WTC11 (cell line): ENCODE measurements around the gene PSME2. TPM values are rescaled to one million over a fixed set of nuclear protein-coding genes. Genes with fewer than 3 reads are reported as not detected.

Experiments
- ATAC-seq: fragments of 200-7000 bp; cut with Tn5 transposase; 2 replicates; pipeline ENCODE4 v1.10.0; 2021; ENCODE audit warnings: mild to moderate bottlenecking, moderate library complexity
- CTCF ChIA-PET: fragments of 300-600 bp; sonication (Branson Sonifier 250); formaldehyde crosslinking; loops from one replicate; lab custom pipeline; 2021; ENCODE audit warnings: antibody characterized with exemption; lab: Charles Lee
- POLR2A ChIA-PET: fragments of 350-600 bp; sonication (Branson Sonifier 250); formaldehyde crosslinking; loops from one replicate; lab custom pipeline; 2021; ENCODE audit warnings: antibody characterized with exemption; lab: Charles Lee
- DNase-seq: peaks from one replicate; pipeline ENCODE4 v3.0.0; 2021; ENCODE audit warnings: low spot score
- H3K27ac Mint-ChIP-seq: 2 replicates; pipeline ENCODE4 v1.8.0; 2021; ENCODE audit warnings: mixed read lengths
- H3K27me3 Mint-ChIP-seq: 2 replicates; pipeline ENCODE4 v1.8.0; 2021; ENCODE audit warnings: low read depth, mild to moderate bottlenecking, moderate library complexity, mixed read lengths
- H3K36me3 Mint-ChIP-seq: 2 replicates; pipeline ENCODE4 v1.8.0; 2021; ENCODE audit warnings: mixed read lengths
- H3K4me1 Mint-ChIP-seq: 2 replicates; pipeline ENCODE4 v1.8.0; 2022; ENCODE audit warnings: mixed read lengths
- H3K4me3 Mint-ChIP-seq: 2 replicates; pipeline ENCODE4 v1.8.0; 2021; ENCODE audit warnings: mild to moderate bottlenecking, moderate library complexity, mixed read lengths
- H3K9me3 Mint-ChIP-seq: 2 replicates; pipeline ENCODE4 v1.8.0; 2021; ENCODE audit warnings: mixed read lengths
- ATF1 ChIP-seq: sonication (generic); formaldehyde crosslinking; IDR thresholded peaks from 2 replicates; pipeline ENCODE4 v1.8.1; 2023; ENCODE audit warnings: mild to moderate bottlenecking, moderate library complexity, missing genetic modification reagents
- CBFB ChIP-seq: sonication (generic); formaldehyde crosslinking; IDR thresholded peaks from 2 replicates; pipeline ENCODE4 v1.8.1; 2022; ENCODE audit warnings: mild to moderate bottlenecking, low read depth, missing genetic modification reagents
- CREM ChIP-seq: sonication (generic); formaldehyde crosslinking; IDR thresholded peaks from 2 replicates; pipeline ENCODE4 v1.8.1; 2022; ENCODE audit warnings: mild to moderate bottlenecking, missing genetic modification reagents, moderate library complexity
- ELF4 ChIP-seq: sonication (generic); formaldehyde crosslinking; IDR thresholded peaks from 2 replicates; pipeline ENCODE4 v1.8.1; 2022; ENCODE audit warnings: low read depth, mild to moderate bottlenecking, moderate library complexity, missing genetic modification reagents
- EMX1 ChIP-seq: fragments of 250-450 bp; sonication (Bioruptor Pico); IDR thresholded peaks from 2 replicates; pipeline ENCODE4 v1.8.0; 2021; ENCODE audit warnings: mild to moderate bottlenecking
- GTF2I ChIP-seq: fragments of 250-450 bp; sonication (Bioruptor Pico); conservative IDR thresholded peaks from 2 replicates; pipeline ENCODE4 v1.4.0; 2021; ENCODE audit warnings: mild to moderate bottlenecking
- HMGA2 ChIP-seq: fragments of 250-450 bp; sonication (Bioruptor Pico); IDR thresholded peaks from 2 replicates; pipeline ENCODE4 v1.4.0; 2021; ENCODE audit warnings: mild to moderate bottlenecking, moderate library complexity
- IRF2 ChIP-seq: sonication (generic); formaldehyde crosslinking; IDR thresholded peaks from 2 replicates; pipeline ENCODE4 v1.8.0; 2022; ENCODE audit warnings: low read depth, missing genetic modification reagents, borderline replicate concordance
- NFATC4 ChIP-seq: fragments of 250-450 bp; sonication (Bioruptor Pico); IDR thresholded peaks from 2 replicates; pipeline ENCODE4 v1.9.0; 2021; ENCODE audit warnings: mild to moderate bottlenecking
- NFE2L1 ChIP-seq: sonication (generic); formaldehyde crosslinking; IDR thresholded peaks from 2 replicates; pipeline ENCODE4 v1.8.1; 2023; ENCODE audit warnings: missing genetic modification reagents
- NFYB ChIP-seq: sonication (generic); formaldehyde crosslinking; conservative IDR thresholded peaks from 2 replicates; pipeline ENCODE4 v1.8.0; 2022; ENCODE audit warnings: low read depth, missing genetic modification reagents
- NR2C2 ChIP-seq: sonication (generic); formaldehyde crosslinking; IDR thresholded peaks from 2 replicates; pipeline ENCODE4 v1.8.0; 2022; ENCODE audit warnings: mild to moderate bottlenecking, missing genetic modification reagents
- OVOL2 ChIP-seq: fragments of 250-450 bp; sonication (Bioruptor Pico); IDR thresholded peaks from 2 replicates; pipeline ENCODE4 v1.9.0; 2021; ENCODE audit warnings: mild to moderate bottlenecking, borderline replicate concordance
- SMAD4 ChIP-seq: sonication (generic); formaldehyde crosslinking; IDR thresholded peaks from 2 replicates; pipeline ENCODE4 v1.8.0; 2022; ENCODE audit warnings: mild to moderate bottlenecking, missing genetic modification reagents
- TEAD4 ChIP-seq: sonication (generic); formaldehyde crosslinking; IDR thresholded peaks from 2 replicates; pipeline ENCODE4 v1.8.0; 2022; ENCODE audit warnings: mild to moderate bottlenecking, missing genetic modification reagents
- TP53 ChIP-seq: sonication (generic); formaldehyde crosslinking; IDR thresholded peaks from 2 replicates; pipeline ENCODE4 v1.8.1; 2023; ENCODE audit warnings: mild to moderate bottlenecking, missing genetic modification reagents
- ZBTB21 ChIP-seq: sonication (generic); formaldehyde crosslinking; IDR thresholded peaks from 2 replicates; pipeline ENCODE4 v1.8.1; 2023; ENCODE audit warnings: mild to moderate bottlenecking, missing genetic modification reagents, borderline replicate concordance
- ZNF121 ChIP-seq: sonication (generic); formaldehyde crosslinking; IDR thresholded peaks from 2 replicates; pipeline ENCODE4 v1.8.0; 2023; ENCODE audit warnings: missing genetic modification reagents
- ZNF423 ChIP-seq: fragments of 250-450 bp; sonication (Bioruptor Pico); IDR thresholded peaks from 2 replicates; pipeline ENCODE4 v2.1.2; 2022; ENCODE audit warnings: mild to moderate bottlenecking, moderate library complexity
- total RNA-seq: library from RNA; stranded (reverse); gene quantifications from 3 replicates; pipeline ENCODE4 v1.2.3, GENCODE V29; 2021
- TF ChIP-seq, protein P1 (sequence below): sonication (generic); formaldehyde crosslinking; IDR thresholded peaks from 2 replicates; pipeline ENCODE4 v1.8.1; 2023; ENCODE audit warnings: mild to moderate bottlenecking, missing genetic modification reagents, moderate library complexity
- TF ChIP-seq, protein P2 (sequence below): sonication (generic); formaldehyde crosslinking; IDR thresholded peaks from 2 replicates; pipeline ENCODE4 v1.8.0; 2022; ENCODE audit warnings: mild to moderate bottlenecking, missing genetic modification reagents
- TF ChIP-seq, protein P3 (sequence below): sonication (generic); formaldehyde crosslinking; IDR thresholded peaks from 2 replicates; pipeline ENCODE4 v1.8.1; 2022; ENCODE audit warnings: low read depth, missing genetic modification reagents, borderline replicate concordance
- TF ChIP-seq, protein P4 (sequence below): sonication (generic); formaldehyde crosslinking; IDR thresholded peaks from 2 replicates; pipeline ENCODE4 v1.8.1; 2022; ENCODE audit warnings: mild to moderate bottlenecking, moderate library complexity, missing genetic modification reagents
- TF ChIP-seq, protein P5 (sequence below): sonication (generic); formaldehyde crosslinking; IDR thresholded peaks from 2 replicates; pipeline ENCODE4 v1.8.1; 2023; ENCODE audit warnings: mild to moderate bottlenecking, missing genetic modification reagents, borderline replicate concordance

The PSME2 gene
- total RNA-seq, 1 experiment from 2014 or later, result 103 TPM

DNA sequence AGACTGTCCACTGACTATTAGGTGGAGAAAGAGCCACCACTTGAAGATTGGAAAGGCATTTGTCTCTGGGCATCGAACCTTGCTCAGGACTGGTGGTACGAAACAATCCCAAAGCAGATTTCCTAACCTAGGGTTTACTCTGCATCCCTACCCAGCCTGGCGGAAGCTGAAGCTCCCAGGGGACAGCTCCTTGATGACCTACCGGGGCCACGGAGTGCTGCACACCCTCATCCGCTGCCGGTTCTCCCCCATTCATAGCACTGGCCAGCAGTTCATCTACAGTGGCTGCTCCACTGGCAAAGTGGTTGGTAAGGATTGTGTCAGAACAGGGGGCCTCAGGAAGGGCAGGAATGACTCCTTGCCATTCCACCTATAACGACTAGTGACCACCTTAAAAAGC is 25.2 kb downstream of the PSME2 start:
- POLR2A ChIA-PET, result no interaction called here
- ATAC-seq, result no peak
- Mint-ChIP-seq H3K27ac (no peak overlapping the region), H3K9me3 (no peaks in the 10 kb centered on the region), H3K36me3 (peaks cover 52% of the 10 kb centered on the region), H3K4me3 (no peak overlapping the region)
- CTCF ChIA-PET, result interaction anchor here (1.0 to 1.3 kb wide), 2 partner anchors 12 to 18 kb away, joined by 3 to 5 read pairs; no protein-coding TSS in a partner anchor
- no peak for TF ChIP-seq GTF2I (CRISPR knock-in tag)
- TF ChIP-seq EMX1 (CRISPR knock-in tag), result no peak
- TF ChIP-seq HMGA2 (CRISPR knock-in tag), result no peak
- TF ChIP-seq, all 79 proteins: peak for 0
- peaks cover 6% of the 10 kb centered on the region for H3K4me1 Mint-ChIP-seq
- no peaks in the 10 kb centered on the region for H3K27me3 Mint-ChIP-seq
- DNase-seq, result no peak

DNA sequence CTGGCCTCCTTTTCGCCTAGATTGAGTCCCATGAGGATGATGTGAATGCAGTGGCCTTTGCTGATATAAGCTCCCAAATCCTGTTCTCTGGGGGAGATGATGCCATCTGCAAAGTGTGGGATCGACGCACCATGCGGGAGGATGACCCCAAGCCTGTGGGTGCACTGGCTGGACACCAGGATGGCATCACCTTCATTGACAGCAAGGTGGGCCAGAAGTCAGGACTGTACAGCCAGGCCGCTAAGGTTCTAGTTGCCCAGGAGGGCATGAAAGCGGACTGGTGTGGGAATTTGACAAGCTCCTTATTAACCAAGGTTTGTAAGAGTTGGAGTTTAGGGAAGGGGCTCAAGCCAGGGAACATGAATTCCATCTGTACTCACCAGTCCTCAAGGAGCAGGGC is 26.7 kb downstream of the PSME2 start:
- ChIA-PET POLR2A (interaction anchor here (1.0 kb wide), 1 partner anchor 22 kb away, joined by 3 read pairs; the partner anchor contains the start of gene EMC9), CTCF (interaction anchor here (2.0 kb wide), 1 partner anchor 11 kb away, joined by 7 read pairs; no protein-coding TSS in a partner anchor)
- H3K36me3 Mint-ChIP-seq, result peaks cover 55% of the 10 kb centered on the region
- TF ChIP-seq OVOL2 (CRISPR knock-in tag) (no peak), NR2C2 (CRISPR knock-in tag) (no peak), ZBTB21 (CRISPR knock-in tag) (no peak), HMGA2 (CRISPR knock-in tag) (no peak), TEAD4 (CRISPR knock-in tag) (no peak)
- TF ChIP-seq, protein P1, sequence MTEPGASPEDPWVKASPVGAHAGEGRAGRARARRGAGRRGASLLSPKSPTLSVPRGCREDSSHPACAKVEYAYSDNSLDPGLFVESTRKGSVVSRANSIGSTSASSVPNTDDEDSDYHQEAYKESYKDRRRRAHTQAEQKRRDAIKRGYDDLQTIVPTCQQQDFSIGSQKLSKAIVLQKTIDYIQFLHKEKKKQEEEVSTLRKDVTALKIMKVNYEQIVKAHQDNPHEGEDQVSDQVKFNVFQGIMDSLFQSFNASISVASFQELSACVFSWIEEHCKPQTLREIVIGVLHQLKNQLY (CRISPR knock-in tag), result no peak
- TF ChIP-seq, protein P2, sequence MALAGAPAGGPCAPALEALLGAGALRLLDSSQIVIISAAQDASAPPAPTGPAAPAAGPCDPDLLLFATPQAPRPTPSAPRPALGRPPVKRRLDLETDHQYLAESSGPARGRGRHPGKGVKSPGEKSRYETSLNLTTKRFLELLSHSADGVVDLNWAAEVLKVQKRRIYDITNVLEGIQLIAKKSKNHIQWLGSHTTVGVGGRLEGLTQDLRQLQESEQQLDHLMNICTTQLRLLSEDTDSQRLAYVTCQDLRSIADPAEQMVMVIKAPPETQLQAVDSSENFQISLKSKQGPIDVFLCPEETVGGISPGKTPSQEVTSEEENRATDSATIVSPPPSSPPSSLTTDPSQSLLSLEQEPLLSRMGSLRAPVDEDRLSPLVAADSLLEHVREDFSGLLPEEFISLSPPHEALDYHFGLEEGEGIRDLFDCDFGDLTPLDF (CRISPR knock-in tag), result no peak
- H3K27ac Mint-ChIP-seq, result no peak overlapping the region
- no peak overlapping the region for H3K4me3 Mint-ChIP-seq
- H3K27me3 Mint-ChIP-seq, result peaks cover 4% of the 10 kb centered on the region; the same call in 1 of the 2 replicates
- ATAC-seq (no peak), DNase-seq (no peak)
- H3K9me3 Mint-ChIP-seq, result no peaks in the 10 kb centered on the region
- H3K4me1 Mint-ChIP-seq, result peaks cover 17% of the 10 kb centered on the region

DNA sequence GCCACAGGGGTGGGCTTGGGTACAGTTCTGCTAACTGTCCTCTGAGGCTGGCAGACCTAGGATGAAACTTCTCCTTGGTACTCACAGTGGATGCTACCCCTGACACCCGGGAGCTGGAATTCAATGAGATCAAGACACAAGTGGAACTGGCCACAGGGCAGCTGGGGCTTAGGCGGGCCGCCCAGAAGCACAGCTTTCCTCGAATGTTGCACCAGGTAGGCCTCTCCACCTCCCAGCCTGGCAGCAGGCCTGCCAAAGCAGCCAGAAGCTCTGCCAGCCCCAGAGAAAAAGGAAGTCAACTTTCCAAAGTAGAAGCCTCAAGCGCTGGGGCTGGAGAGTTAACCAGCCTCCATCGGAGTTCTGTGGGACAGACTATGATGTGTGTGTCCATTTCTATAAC is 29.2 kb downstream of the PSME2 start:
- no peaks in the 10 kb centered on the region for H3K9me3 Mint-ChIP-seq
- H3K27ac Mint-ChIP-seq, result no peak overlapping the region
- DNase-seq (no peak), ATAC-seq (no peak)
- CTCF ChIA-PET, result interaction anchor here (0.6 to 1.3 kb wide), 2 partner anchors 9 to 44 kb away, joined by 3 read pairs; partner anchors contain the start of gene IRF9
- POLR2A ChIA-PET, result interaction anchor here (0.9 kb wide), 1 partner anchor 24 kb away, joined by 3 read pairs; no protein-coding TSS in a partner anchor
- no peak overlapping the region for H3K4me3 Mint-ChIP-seq
- H3K27me3 Mint-ChIP-seq, result peaks cover 4% of the 10 kb centered on the region; the same call in 1 of the 2 replicates
- H3K36me3 Mint-ChIP-seq, result peaks cover 45% of the 10 kb centered on the region
- peaks cover 17% of the 10 kb centered on the region for H3K4me1 Mint-ChIP-seq
- TF ChIP-seq, protein P2 (CRISPR knock-in tag), result no peak
- TF ChIP-seq IRF2 (CRISPR knock-in tag), result no peak
- no peak for TF ChIP-seq NFATC4 (CRISPR knock-in tag)
- TF ChIP-seq CBFB, result no peak
- TF ChIP-seq, protein P3, sequence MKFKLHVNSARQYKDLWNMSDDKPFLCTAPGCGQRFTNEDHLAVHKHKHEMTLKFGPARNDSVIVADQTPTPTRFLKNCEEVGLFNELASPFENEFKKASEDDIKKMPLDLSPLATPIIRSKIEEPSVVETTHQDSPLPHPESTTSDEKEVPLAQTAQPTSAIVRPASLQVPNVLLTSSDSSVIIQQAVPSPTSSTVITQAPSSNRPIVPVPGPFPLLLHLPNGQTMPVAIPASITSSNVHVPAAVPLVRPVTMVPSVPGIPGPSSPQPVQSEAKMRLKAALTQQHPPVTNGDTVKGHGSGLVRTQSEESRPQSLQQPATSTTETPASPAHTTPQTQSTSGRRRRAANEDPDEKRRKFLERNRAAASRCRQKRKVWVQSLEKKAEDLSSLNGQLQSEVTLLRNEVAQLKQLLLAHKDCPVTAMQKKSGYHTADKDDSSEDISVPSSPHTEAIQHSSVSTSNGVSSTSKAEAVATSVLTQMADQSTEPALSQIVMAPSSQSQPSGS (CRISPR knock-in tag), result no peak
- no peak for TF ChIP-seq ELF4 (CRISPR knock-in tag)
- no peak for TF ChIP-seq ZBTB21 (CRISPR knock-in tag)
- TF ChIP-seq, protein P4, sequence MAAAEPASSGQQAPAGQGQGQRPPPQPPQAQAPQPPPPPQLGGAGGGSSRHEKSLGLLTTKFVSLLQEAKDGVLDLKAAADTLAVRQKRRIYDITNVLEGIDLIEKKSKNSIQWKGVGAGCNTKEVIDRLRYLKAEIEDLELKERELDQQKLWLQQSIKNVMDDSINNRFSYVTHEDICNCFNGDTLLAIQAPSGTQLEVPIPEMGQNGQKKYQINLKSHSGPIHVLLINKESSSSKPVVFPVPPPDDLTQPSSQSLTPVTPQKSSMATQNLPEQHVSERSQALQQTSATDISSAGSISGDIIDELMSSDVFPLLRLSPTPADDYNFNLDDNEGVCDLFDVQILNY (CRISPR knock-in tag), result no peak
- TF ChIP-seq NFE2L1 (CRISPR knock-in tag), result no peak
- no peak for TF ChIP-seq ZNF121 (CRISPR knock-in tag)
- no peak for TF ChIP-seq SMAD4 (CRISPR knock-in tag)
- TF ChIP-seq CREM (CRISPR knock-in tag), result no peak
- TF ChIP-seq, protein P5, sequence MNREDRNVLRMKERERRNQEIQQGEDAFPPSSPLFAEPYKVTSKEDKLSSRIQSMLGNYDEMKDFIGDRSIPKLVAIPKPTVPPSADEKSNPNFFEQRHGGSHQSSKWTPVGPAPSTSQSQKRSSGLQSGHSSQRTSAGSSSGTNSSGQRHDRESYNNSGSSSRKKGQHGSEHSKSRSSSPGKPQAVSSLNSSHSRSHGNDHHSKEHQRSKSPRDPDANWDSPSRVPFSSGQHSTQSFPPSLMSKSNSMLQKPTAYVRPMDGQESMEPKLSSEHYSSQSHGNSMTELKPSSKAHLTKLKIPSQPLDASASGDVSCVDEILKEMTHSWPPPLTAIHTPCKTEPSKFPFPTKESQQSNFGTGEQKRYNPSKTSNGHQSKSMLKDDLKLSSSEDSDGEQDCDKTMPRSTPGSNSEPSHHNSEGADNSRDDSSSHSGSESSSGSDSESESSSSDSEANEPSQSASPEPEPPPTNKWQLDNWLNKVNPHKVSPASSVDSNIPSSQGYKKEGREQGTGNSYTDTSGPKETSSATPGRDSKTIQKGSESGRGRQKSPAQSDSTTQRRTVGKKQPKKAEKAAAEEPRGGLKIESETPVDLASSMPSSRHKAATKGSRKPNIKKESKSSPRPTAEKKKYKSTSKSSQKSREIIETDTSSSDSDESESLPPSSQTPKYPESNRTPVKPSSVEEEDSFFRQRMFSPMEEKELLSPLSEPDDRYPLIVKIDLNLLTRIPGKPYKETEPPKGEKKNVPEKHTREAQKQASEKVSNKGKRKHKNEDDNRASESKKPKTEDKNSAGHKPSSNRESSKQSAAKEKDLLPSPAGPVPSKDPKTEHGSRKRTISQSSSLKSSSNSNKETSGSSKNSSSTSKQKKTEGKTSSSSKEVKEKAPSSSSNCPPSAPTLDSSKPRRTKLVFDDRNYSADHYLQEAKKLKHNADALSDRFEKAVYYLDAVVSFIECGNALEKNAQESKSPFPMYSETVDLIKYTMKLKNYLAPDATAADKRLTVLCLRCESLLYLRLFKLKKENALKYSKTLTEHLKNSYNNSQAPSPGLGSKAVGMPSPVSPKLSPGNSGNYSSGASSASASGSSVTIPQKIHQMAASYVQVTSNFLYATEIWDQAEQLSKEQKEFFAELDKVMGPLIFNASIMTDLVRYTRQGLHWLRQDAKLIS (CRISPR knock-in tag), result no peak
- TF ChIP-seq TP53 (CRISPR knock-in tag), result no peak
- TF ChIP-seq ATF1 (CRISPR knock-in tag), result no peak
- no peak for TF ChIP-seq ZNF423 (CRISPR knock-in tag)
- TF ChIP-seq NFYB (CRISPR knock-in tag), result no peak
